ENCODE measurements around the gene DNAL4.
A peak's percentile ranks its signal among the peaks of the same experiment; 100 is the strongest.

The DNAL4 gene

GRCh38 chr22:38793721-38794466, at the start of gene DNAL4:
Gene DNAL4, minus strand, starts transcription at chr22:38794143. Its CDS starts 11,412 bp downstream, at chr22:38782731.
- DNase-seq (ENCODE audit: low spot score) = peak; percentile 97

GRCh38 chr22:38843201-38843656, 49.3 kb upstream of the DNAL4 start:
- DNase-seq (ENCODE audit: low spot score) = peak; percentile 48

GRCh38 chr22:38842512-38843200, 48.7 kb upstream of the DNAL4 start:
- DNase-seq (ENCODE audit: low spot score) = no peak

GRCh38 chr22:38841635-38842034, 47.7 kb upstream of the DNAL4 start:
- no peak for DNase-seq (ENCODE audit: low spot score)

- no peak for DNase-seq (ENCODE audit: low spot score)
These were observed 47.3 kb upstream of the DNAL4 start for GRCh38 chr22:38841211-38841610.

- DNase-seq (ENCODE audit: low spot score) = no peak
These were observed 46.2 kb upstream of the DNAL4 start for GRCh38 chr22:38840129-38840528.

GRCh38 chr22:38839686-38840085, 45.7 kb upstream of the DNAL4 start:
- DNase-seq (ENCODE audit: low spot score) = no peak

GRCh38 chr22:38837414-38837928, 43.5 kb upstream of the DNAL4 start:
- DNase-seq (ENCODE audit: low spot score) = no peak

- DNase-seq (ENCODE audit: low spot score) = no peak
These were observed 42.0 kb upstream of the DNAL4 start for GRCh38 chr22:38835888-38836301.

- no peak for DNase-seq (ENCODE audit: low spot score)
These were observed 41.0 kb upstream of the DNAL4 start for GRCh38 chr22:38834991-38835390.

- DNase-seq (ENCODE audit: low spot score) = no peak
These were observed 40.4 kb upstream of the DNAL4 start for GRCh38 chr22:38834215-38834953.

- no peak for DNase-seq (ENCODE audit: low spot score)
These were observed 39.1 kb upstream of the DNAL4 start for GRCh38 chr22:38833061-38833460.

GRCh38 chr22:38832005-38832978, 38.3 kb upstream of the DNAL4 start:
- DNase-seq (ENCODE audit: low spot score) = no peak

GRCh38 chr22:38831166-38831945, 37.4 kb upstream of the DNAL4 start:
- no peak for DNase-seq (ENCODE audit: low spot score)

GRCh38 chr22:38830845-38831108, 36.8 kb upstream of the DNAL4 start:
- no peak for DNase-seq (ENCODE audit: low spot score)

- DNase-seq (ENCODE audit: low spot score) = no peak
These were observed 36.3 kb upstream of the DNAL4 start for GRCh38 chr22:38830026-38830844.

- DNase-seq (ENCODE audit: low spot score) = no peak
These were observed 35.5 kb upstream of the DNAL4 start for GRCh38 chr22:38829485-38829884.

GRCh38 chr22:38828616-38829205, 34.8 kb upstream of the DNAL4 start:
- DNase-seq (ENCODE audit: low spot score) = no peak

GRCh38 chr22:38828191-38828590, 34.2 kb upstream of the DNAL4 start:
- no peak for DNase-seq (ENCODE audit: low spot score)

- no peak for DNase-seq (ENCODE audit: low spot score)
These were observed 33.6 kb upstream of the DNAL4 start for GRCh38 chr22:38827510-38827909.
